Stomach (tissue), 9 donors: ENCODE measurements around the gene ORAI3. TPM values are rescaled to one million over a fixed set of nuclear protein-coding genes. Genes with fewer than 3 reads are reported as not detected.

ENCODE experiments used
- DNase-seq, 2 donors: peaks; one replicate each; pipeline versions ENCODE4 v3.0.0 to v3.0.0-alpha.2; 2013 to 2019
- H3K27ac ChIP-seq, 5 donors: fragments of 200-600 bp in 4 of 5; sonication (generic) in 4 of 5; one replicate each; pipeline ENCODE4 v1.5.1; 2013 to 2019; ENCODE audit warnings: mild to moderate bottlenecking in 1 of 5, moderate library complexity in 1 of 5
- H3K27me3 ChIP-seq, 3 donors: fragments of 200-600 bp; sonication (generic); one replicate each; pipeline ENCODE4 v1.5.1; 2017 to 2019; ENCODE audit warnings: mixed run types in 1 of 3
- H3K36me3 ChIP-seq, 4 donors: fragments of 200-600 bp; sonication (generic); 1 replicate in 3 of 4; 2 replicates in 1 of 4; pipeline ENCODE4 v1.5.1; 2016 to 2019
- H3K4me1 ChIP-seq, 4 donors: fragments of 200-600 bp; sonication (generic); one replicate each; pipeline ENCODE4 v1.5.1; 2016 to 2019
- H3K4me3 ChIP-seq, 4 donors: fragments of 200-600 bp; sonication (generic) in 3 of 4; one replicate each; pipeline ENCODE4 v1.5.1; 2016 to 2019; ENCODE audit warnings: mild to moderate bottlenecking in 1 of 4
- H3K9me3 ChIP-seq, 4 donors: fragments of 200-600 bp; sonication (generic); one replicate each; pipeline ENCODE4 v1.5.1; 2016 to 2019
- CTCF ChIP-seq, 7 experiments: fragments of 450-650 bp in 4 of 7; fragments of 200-600 bp in 3 of 7; sonication (generic) in 3 of 7; IDR thresholded peaks; one replicate each; pipeline ENCODE4 v1.5.1; 2016 to 2019; ENCODE audit warnings: antibody characterized with exemption in 7 of 7, control low read depth in 2 of 7, mild to moderate bottlenecking in 1 of 7
- EP300 ChIP-seq: sonication (generic); formaldehyde crosslinking; IDR thresholded peaks from one replicate; pipeline ENCODE4 v1.6.1; 2017; ENCODE audit warnings: antibody characterized with exemption
- POLR2A ChIP-seq, 4 donors: fragments of 450-650 bp; IDR thresholded peaks; one replicate each; pipeline ENCODE4 v1.6.1; 2016; ENCODE audit warnings: antibody characterized with exemption in 4 of 4, control low read depth in 2 of 4, mild to moderate bottlenecking in 1 of 4, moderate library complexity in 1 of 4
- POLR2AphosphoS5 ChIP-seq, 3 donors: sonication (generic); formaldehyde crosslinking; IDR thresholded peaks; one replicate each; pipeline ENCODE4 v1.6.1; 2016; ENCODE audit warnings: antibody characterized with exemption in 3 of 3
- WGBS, 5 donors: extraction: QIAGEN DNeasy Blood & Tissue Kit in 3 of 5; methylation state at CpG; one replicate each; pipeline versions ENCODE4 v1.1.5 to v1.1.7; 2013 to 2018; 5-methylcytosine and 5-hydroxymethylcytosine counted together
- intact Hi-C: fragments of 100-400 bp; cut with DNase I; formaldehyde crosslinking; loops from one replicate; pipeline ENCODE4 v1.15.1; 2023; ENCODE audit warnings: low total_unique reads
- polyA plus RNA-seq, 3 donors: library from polyadenylated mRNA; stranded (reverse); fragments of 200-250 nt; gene quantifications; one replicate each; pipeline ENCODE4 v1.2.3, GENCODE V29; 2013
- total RNA-seq, 5 donors: library from RNA; depleted of rRNA; stranded (reverse); fragments of >200 nt; gene quantifications; one replicate each; pipeline versions ENCODE4 v1.1.0 to v1.2.3, GENCODE V29; 2014 to 2016
- donor health status: healthy with polysubstance abuse.
- donor health status: Bipolar disorder and iron deficiency.
- donor health status: healthy.

The ORAI3 gene
- total and polyA plus RNA-seq, 8 donors: 6.7 to 26.0 (median 10.5) TPM; not detected in 1

GRCh38 chr16:30998852-30999761, 50.2 kb downstream of the ORAI3 start:
- 70 to 75% (median 72%) methylated on average over 6 of the region's 6 CpGs for WGBS, 5 donors
- peaks cover 14 to 19% (median 16%) of the 10 kb centered on the region in 4 donors for H3K4me1 ChIP-seq
- TF ChIP-seq CTCF (IDR thresholded peaks at IDR 0.05) (no peak), EP300 (no peak), POLR2AphosphoS5 (IDR thresholded peaks at IDR 0.05) (no peak), POLR2A (IDR thresholded peaks at IDR 0.05) (no peak)
- H3K4me3 ChIP-seq: no peak overlapping the region
- peak overlapping the region in 2 of 5 donors; percentile 77 to 82 for H3K27ac ChIP-seq
- no peaks in the 10 kb centered on the region for H3K9me3 ChIP-seq
- peaks cover 0 to 27% (median 5%) of the 10 kb centered on the region in 3 donors for H3K27me3 ChIP-seq
- DNase-seq: no peak
- H3K36me3 ChIP-seq: no peaks in the 10 kb centered on the region
- intact Hi-C loops: no loop called here

- intact Hi-C loops: no loop called here
- WGBS, 5 donors: 81 to 88% (median 84%) methylated on average over 16 to 19 of the region's 19 CpGs
- Histone ChIP-seq H3K4me3 (no peak overlapping the region), H3K36me3 (no peaks in the 10 kb centered on the region), H3K4me1 (peaks cover 14 to 19% (median 16%) of the 10 kb centered on the region in 4 donors), H3K27me3 (peaks cover 0 to 39% (median 5%) of the 10 kb centered on the region in 3 donors), H3K9me3 (no peaks in the 10 kb centered on the region), H3K27ac (no peak overlapping the region)
- DNase-seq: no peak
- TF ChIP-seq POLR2A (IDR thresholded peaks at IDR 0.05) (no peak), EP300 (no peak), CTCF (IDR thresholded peaks at IDR 0.05) (no peak), POLR2AphosphoS5 (IDR thresholded peaks at IDR 0.05) (no peak)
Measured at GRCh38 chr16:31000671-31001382, 52.0 kb downstream of the ORAI3 start.

GRCh38 chr16:31001507-31002249, 52.8 kb downstream of the ORAI3 start:
- Histone ChIP-seq H3K4me3 (no peak overlapping the region), H3K27me3 (peaks cover 0 to 44% (median 4%) of the 10 kb centered on the region in 3 donors), H3K27ac (no peak overlapping the region), H3K4me1 (peaks cover 11 to 13% (median 12%) of the 10 kb centered on the region in 4 donors), H3K9me3 (no peaks in the 10 kb centered on the region), H3K36me3 (no peaks in the 10 kb centered on the region)
- WGBS, 5 donors: 40 to 58% (median 45%) methylated on average over 16 of the region's 16 CpGs
- intact Hi-C loops: no loop called here
- TF ChIP-seq EP300 (no peak), CTCF (IDR thresholded peaks at IDR 0.05) (no peak), POLR2A (IDR thresholded peaks at IDR 0.05) (no peak), POLR2AphosphoS5 (IDR thresholded peaks at IDR 0.05) (no peak)
- peak; percentile 42 to 63 for DNase-seq

- WGBS, 5 donors: 57 to 77% (median 60%) methylated on average over 9 to 10 of the region's 10 CpGs
- TF ChIP-seq CTCF (IDR thresholded peaks at IDR 0.05): no peak
- no peak for TF ChIP-seq EP300
- TF ChIP-seq POLR2AphosphoS5 (IDR thresholded peaks at IDR 0.05): no peak
- no peak for TF ChIP-seq POLR2A (IDR thresholded peaks at IDR 0.05)
- Histone ChIP-seq H3K36me3 (no peaks in the 10 kb centered on the region), H3K4me3 (no peak overlapping the region), H3K27ac (no peak overlapping the region), H3K27me3 (peaks cover 0 to 46% (median 4%) of the 10 kb centered on the region in 3 donors), H3K9me3 (no peaks in the 10 kb centered on the region), H3K4me1 (peaks cover 6 to 7% (median 7%) of the 10 kb centered on the region in 4 donors)
- no peak for DNase-seq
- intact Hi-C loops: no loop called here
Measured at GRCh38 chr16:31002250-31002700, 53.4 kb downstream of the ORAI3 start.
